A549 (cell line): ENCODE measurements around the gene ELOVL2. TPM values are rescaled to one million over a fixed set of nuclear protein-coding genes. Genes with fewer than 3 reads are reported as not detected.

Experiments
- ATAC-seq, 2 experiments: fragments of 200-7000 bp in 1 of 2; fragments of >200 bp in 1 of 2; cut with Nextera tagmentation in 1 of 2; cut with Tn5 transposase in 1 of 2; 3 replicates each; pipeline versions ENCODE4 v1.8.0 to v1.9.1; 2018 to 2020; ENCODE audit warnings: mild to moderate bottlenecking in 1 of 2, moderate library complexity in 1 of 2
- CTCF ChIA-PET: fragments of 300-600 bp; sonication (Branson Sonifier 250); formaldehyde crosslinking; extraction: SDS; loops from one replicate; lab custom pipeline; 2021; ENCODE audit warnings: antibody characterized with exemption, inconsistent platforms; lab: Yijun Ruan, JAX
- POLR2A ChIA-PET: fragments of 350-600 bp; formaldehyde crosslinking; extraction: SDS; loops from one replicate; lab custom pipeline; 2021; ENCODE audit warnings: antibody characterized with exemption, inconsistent platforms; lab: Yijun Ruan, JAX
- DNase-seq, 2 experiments: peaks; one replicate each; pipeline versions ENCODE4 v3.0.0 to v3.0.0-alpha.2; 2011 to 2016; ENCODE audit warnings: low read depth in 1 of 2, low spot score in 1 of 2
- FAIRE-seq: peaks from 2 replicates; lab custom pipeline; 2011; peaks lifted over from hg19 to GRCh38; lab: Jason Lieb, UNC
- H3K27ac ChIP-seq, 2 experiments: fragments of >200 bp; sonication (Bioruptor Twin); formaldehyde crosslinking; 3 replicates each; pipeline ENCODE4 v1.5.1; 2016 to 2017
- H3K4me1 ChIP-seq: fragments of >200 bp; sonication (Bioruptor Twin); formaldehyde crosslinking; 3 replicates; pipeline ENCODE4 v1.6.1; 2016
- H3K4me2 ChIP-seq: fragments of >200 bp; sonication (Bioruptor Twin); formaldehyde crosslinking; 3 replicates; pipeline ENCODE4 v1.6.1; 2016
- H3K4me3 ChIP-seq: fragments of >200 bp; sonication (Bioruptor Twin); formaldehyde crosslinking; 3 replicates; pipeline ENCODE4 v1.5.1; 2016
- H3K9me3 ChIP-seq: fragments of >200 bp; sonication (Bioruptor Twin); formaldehyde crosslinking; 3 replicates; pipeline ENCODE4 v1.6.1; 2016
- BCL3 ChIP-seq: fragments of >200 bp; sonication (Bioruptor Twin); formaldehyde crosslinking; IDR thresholded peaks from 3 replicates; pipeline ENCODE4 v1.6.1; 2016
- CBX8 ChIP-seq: fragments of 200-600 bp; sonication (generic); IDR thresholded peaks from 2 replicates; pipeline ENCODE4 v1.6.1; 2016
- CHD2 ChIP-seq: fragments of 150-350 bp; IDR thresholded peaks from 2 replicates; pipeline ENCODE4 v1.6.1; 2014; ENCODE audit warnings: low read length; ENCODE audit not compliant: partially characterized antibody
- CHD4 ChIP-seq: fragments of 200-600 bp; sonication (generic); IDR thresholded peaks from 2 replicates; pipeline ENCODE4 v1.6.1; 2016; ENCODE audit warnings: antibody characterized with exemption, mild to moderate bottlenecking, borderline replicate concordance
- FOSL2 ChIP-seq, 2 experiments: fragments of 450-650 bp in 1 of 2; fragments of >200 bp in 1 of 2; sonication (Bioruptor Twin) in 1 of 2; formaldehyde crosslinking; IDR thresholded peaks; 2 replicates each; pipeline versions ENCODE4 v1.5.0 to v1.6.1; 2016 to 2020; ENCODE audit warnings: mild to moderate bottlenecking in 1 of 2, moderate library complexity in 1 of 2
- GATA3 ChIP-seq: IDR thresholded peaks from 2 replicates; pipeline ENCODE4 v1.6.1; 2012; ENCODE audit warnings: borderline replicate concordance
- HDAC2 ChIP-seq: fragments of 200-600 bp; sonication (generic); IDR thresholded peaks from 2 replicates; pipeline ENCODE4 v1.6.1; 2016
- HES2 ChIP-seq: fragments of >200 bp; sonication (Bioruptor Twin); formaldehyde crosslinking; IDR thresholded peaks from 2 replicates; pipeline ENCODE4 v1.6.1; 2016
- HEYL ChIP-seq: fragments of 250-450 bp; sonication (Bioruptor Pico); IDR thresholded peaks from 2 replicates; pipeline ENCODE4 v1.8.0; 2021; ENCODE audit warnings: mild to moderate bottlenecking, moderate library complexity
- HMGXB4 ChIP-seq: fragments of 250-450 bp; sonication (Bioruptor Pico); IDR thresholded peaks from 2 replicates; pipeline ENCODE4 v1.5.0; 2021; ENCODE audit warnings: mild to moderate bottlenecking, moderate library complexity, borderline replicate concordance
- HOXA7 ChIP-seq: fragments of 250-450 bp; sonication (Bioruptor Pico); IDR thresholded peaks from 2 replicates; pipeline ENCODE4 v1.5.0; 2020; ENCODE audit warnings: mild to moderate bottlenecking, moderate library complexity
- HOXB13 ChIP-seq: fragments of 250-450 bp; sonication (Bioruptor Pico); IDR thresholded peaks from 2 replicates; pipeline ENCODE4 v1.5.0; 2020; ENCODE audit warnings: low read depth, mild to moderate bottlenecking, moderate library complexity
- HOXB5 ChIP-seq: fragments of 250-450 bp; sonication (Bioruptor Pico); IDR thresholded peaks from 2 replicates; pipeline ENCODE4 v1.5.0; 2020; ENCODE audit warnings: mild to moderate bottlenecking, moderate library complexity
- KDM1A ChIP-seq: fragments of 200-600 bp; sonication (generic); IDR thresholded peaks from 2 replicates; pipeline ENCODE4 v1.6.1; 2016; ENCODE audit warnings: low read depth, mild to moderate bottlenecking
- KDM5A ChIP-seq: fragments of 200-600 bp; sonication (generic); IDR thresholded peaks from 2 replicates; pipeline ENCODE4 v1.6.1; 2016; ENCODE audit warnings: antibody characterized with exemption, mild to moderate bottlenecking
- MAFK ChIP-seq: fragments of 450-650 bp; IDR thresholded peaks from 2 replicates; pipeline ENCODE4 v1.6.1; 2014; ENCODE audit not compliant: partially characterized antibody
- MAX ChIP-seq: IDR thresholded peaks from 2 replicates; pipeline ENCODE4 v1.6.1; 2012
- MYC ChIP-seq: IDR thresholded peaks from 2 replicates; pipeline ENCODE4 v1.6.1; 2012; ENCODE audit warnings: mild to moderate bottlenecking, inconsistent platforms, low read length, improper control_type of control experiment, borderline replicate concordance
- NPAS2 ChIP-seq: fragments of 250-450 bp; sonication (Bioruptor Pico); IDR thresholded peaks from 2 replicates; pipeline ENCODE4 v1.8.0; 2022; ENCODE audit warnings: mild to moderate bottlenecking, moderate library complexity, borderline replicate concordance
- PBX3 ChIP-seq: IDR thresholded peaks from 2 replicates; pipeline ENCODE4 v1.6.1; 2012
- RARB ChIP-seq: fragments of 250-450 bp; sonication (Bioruptor Pico); IDR thresholded peaks from 2 replicates; pipeline ENCODE4 v1.8.0; 2021; ENCODE audit warnings: mild to moderate bottlenecking, moderate library complexity
- RNF2 ChIP-seq: fragments of 200-600 bp; sonication (generic); IDR thresholded peaks from 2 replicates; pipeline ENCODE4 v1.6.1; 2016; ENCODE audit warnings: low read depth, mild to moderate bottlenecking, antibody characterized with exemption, moderate library complexity, borderline replicate concordance
- SMC3 ChIP-seq: fragments of >200 bp; sonication (Bioruptor Twin); formaldehyde crosslinking; IDR thresholded peaks from 3 replicates; pipeline ENCODE4 v1.6.1; 2018; ENCODE audit warnings: inconsistent platforms
- TFCP2L1 ChIP-seq: fragments of 250-450 bp; sonication (Bioruptor Pico); IDR thresholded peaks from 2 replicates; pipeline ENCODE4 v1.5.0; 2021; ENCODE audit warnings: mild to moderate bottlenecking
- USF2 ChIP-seq: fragments of 450-650 bp; IDR thresholded peaks from 2 replicates; pipeline ENCODE4 v1.6.1; 2014; ENCODE audit warnings: antibody characterized with exemption
- ZNF302 ChIP-seq: fragments of 250-450 bp; sonication (Bioruptor Pico); IDR thresholded peaks from 2 replicates; pipeline ENCODE4 v1.9.0; 2021; ENCODE audit warnings: inconsistent platforms, mild to moderate bottlenecking, moderate library complexity
- WGBS: methylation state at CpG from one replicate; pipeline ENCODE4 v1.1.6; 2017; ENCODE audit errors: missing lambda C conversion rate; 5-methylcytosine and 5-hydroxymethylcytosine counted together
- polyA plus RNA-seq, 4 experiments: library from polyadenylated mRNA; depleted of rRNA in 3 of 4; stranded (reverse); fragments of >200 nt; fragmentation: RNase III in 1 of 4; extraction: RNeasy Plus Mini Kit Qiagen cat#74134 plus additional on column Dnase treatment in 1 of 4; gene quantifications; 2 replicates in 3 of 4; 3 replicates in 1 of 4; pipeline ENCODE4 v1.2.3, GENCODE V29; 2011 to 2017

Gene ELOVL2
- polyA plus RNA-seq, 2 of the 4 experiments (the other 2 are of a cell fraction) = 12.4 to 15.5 TPM

- Histone ChIP-seq H3K4me2 (no peak overlapping the region), H3K4me1 (no peaks in the 10 kb centered on the region), H3K27ac (no peak overlapping the region), H3K4me3 (no peak overlapping the region), H3K9me3 (no peaks in the 10 kb centered on the region)
- DNase-seq (no peak), FAIRE-seq (no peak), ATAC-seq (no peak)
- ChIA-PET CTCF (interaction anchor here (1.4 kb wide), 1 partner anchor 17 kb away, joined by 4 read pairs; no protein-coding TSS in a partner anchor), POLR2A (no interaction called here)
- TF ChIP-seq MYC (no peak), MAFK (peak; percentile 18), TFCP2L1 (CRISPR knock-in tag) (no peak), USF2 (no peak)
- WGBS = 41% methylated on average over 3 of the region's 3 CpGs
Observed at GRCh38 chr6:11085758-11086435, 41.8 kb upstream of the ELOVL2 start.

GRCh38 chr6:11083956-11084355, 39.9 kb upstream of the ELOVL2 start:
- no peak overlapping the region for H3K4me2 ChIP-seq
- H3K9me3 ChIP-seq = no peaks in the 10 kb centered on the region
- DNase-seq = no peak
- no peaks in the 10 kb centered on the region for H3K4me1 ChIP-seq
- H3K4me3 ChIP-seq = no peak overlapping the region
- FAIRE-seq = no peak
- 71% methylated on average over 4 of the region's 5 CpGs for WGBS
- CTCF ChIA-PET = interaction anchor here (1.1 to 1.7 kb wide), 4 partner anchors 9 to 491 kb away, joined by 3 to 4 read pairs (median 3); partner anchors contain the start of gene SMIM13
- TF ChIP-seq RARB (CRISPR knock-in tag) = no peak
- TF ChIP-seq MAX = no peak
- no peak for TF ChIP-seq CHD4
- no peak for TF ChIP-seq CBX8
- TF ChIP-seq ZNF302 (CRISPR knock-in tag) = no peak
- TF ChIP-seq SMC3 = no peak
- TF ChIP-seq RNF2 = no peak
- no peak for TF ChIP-seq HDAC2
- TF ChIP-seq, all 56 proteins: peak for 0
- H3K27ac ChIP-seq = no peak overlapping the region
- POLR2A ChIA-PET = no interaction called here
- ATAC-seq = no peak

GRCh38 chr6:11083491-11083890, 39.4 kb upstream of the ELOVL2 start:
- Histone ChIP-seq H3K9me3 (no peaks in the 10 kb centered on the region), H3K4me2 (no peak overlapping the region), H3K27ac (no peak overlapping the region), H3K4me1 (no peaks in the 10 kb centered on the region), H3K4me3 (no peak overlapping the region)
- no peak for FAIRE-seq
- DNase-seq = no peak
- no peak for TF ChIP-seq HDAC2
- no peak for TF ChIP-seq BCL3
- TF ChIP-seq HES2 = no peak
- TF ChIP-seq CHD4 = no peak
- TF ChIP-seq MYC = no peak
- no peak for TF ChIP-seq GATA3
- TF ChIP-seq HOXB13 = no peak
- TF ChIP-seq PBX3 = no peak
- no peak for TF ChIP-seq CHD2
- TF ChIP-seq KDM5A = no peak
- TF ChIP-seq HEYL (CRISPR knock-in tag) = no peak
- TF ChIP-seq ZNF302 (CRISPR knock-in tag) = no peak
- TF ChIP-seq HOXA7 = no peak
- TF ChIP-seq HMGXB4 (CRISPR knock-in tag) = no peak
- TF ChIP-seq FOSL2 (IDR thresholded peaks at IDR 0.05) = no peak
- no peak for TF ChIP-seq FOSL2 (CRISPR knock-in tag; IDR thresholded peaks at IDR 0.05)
- TF ChIP-seq NPAS2 = no peak
- TF ChIP-seq USF2 = no peak
- TF ChIP-seq HOXB5 (CRISPR knock-in tag) = no peak
- TF ChIP-seq KDM1A = no peak
- ChIA-PET POLR2A (no interaction called here), CTCF (interaction anchor here (1.1 to 1.7 kb wide), 5 partner anchors 10 to 492 kb away, joined by 3 to 4 read pairs (median 3); partner anchors contain the start of gene SMIM13)
- WGBS = 55% methylated on average over 4 of the region's 4 CpGs
- no peak for ATAC-seq
